Common myeloid progenitor, CD34-positive (primary cell): ENCODE results near the gene ZNF883. TPM values are rescaled to one million over a fixed set of nuclear protein-coding genes. Genes with fewer than 3 reads are reported as not detected.
"Not testable (repeated sequence)": the region's sequence is repeated elsewhere in the genome, so short reads cannot be mapped to it uniquely, and the experiment has no call there.

ENCODE experiments used
- CTCF ChIA-PET: fragments of 350-600 bp; sonication (Branson Sonifier 250); formaldehyde crosslinking; loops from one replicate; lab custom pipeline; 2021; ENCODE audit warnings: antibody characterized with exemption; lab: Charles Lee
- POLR2A ChIA-PET: fragments of 350-600 bp; sonication (Branson Sonifier 250); formaldehyde crosslinking; loops from one replicate; lab custom pipeline; 2021; ENCODE audit warnings: antibody characterized with exemption; lab: Charles Lee
- DNase-seq, 3 donors: peaks; one replicate each; pipeline versions ENCODE4 v3.0.0 to v3.0.0-alpha.2; 2013
- H3K27ac ChIP-seq, 2 experiments: 1 replicate in 1 of 2; 2 replicates in 1 of 2; pipeline ENCODE4 v1.7.0; 2013; ENCODE audit warnings: inconsistent platforms in 2 of 2, low read length in 2 of 2, mild to moderate bottlenecking in 2 of 2, low read depth in 1 of 2, moderate library complexity in 1 of 2; ENCODE audit not compliant: severe bottlenecking in 2 of 2, insufficient read depth in 1 of 2, poor library complexity in 1 of 2
- H3K27me3 ChIP-seq, 5 experiments: replicated peaks in 2 of 5; 1 replicate in 3 of 5; 2 replicates in 2 of 5; pipeline versions ENCODE4 v1.6.1 to v1.7.0; 2013; ENCODE audit warnings: low read length in 4 of 5, mild to moderate bottlenecking in 2 of 5, moderate library complexity in 2 of 5, inconsistent platforms in 1 of 5; ENCODE audit not compliant: insufficient read depth in 5 of 5, control insufficient read depth in 4 of 5
- H3K36me3 ChIP-seq, 4 experiments: 1 replicate in 2 of 4; 2 replicates in 2 of 4; pipeline versions ENCODE4 v1.6.1 to v1.7.0; 2013; ENCODE audit warnings: low read length in 3 of 4, control low read depth in 1 of 4, mild to moderate bottlenecking in 1 of 4; ENCODE audit not compliant: control insufficient read depth in 4 of 4, insufficient read depth in 4 of 4
- H3K4me1 ChIP-seq, 4 experiments: 1 replicate in 3 of 4; 2 replicates in 1 of 4; pipeline versions ENCODE4 v1.6.1 to v1.7.1; 2013; ENCODE audit warnings: low read length in 3 of 4, mild to moderate bottlenecking in 3 of 4, control low read depth in 1 of 4, inconsistent platforms in 1 of 4, moderate library complexity in 1 of 4; ENCODE audit not compliant: control insufficient read depth in 4 of 4, insufficient read depth in 4 of 4; ENCODE audit errors: control extremely low read depth in 1 of 4
- H3K4me3 ChIP-seq, 7 experiments: 1 replicate in 4 of 7; 2 replicates in 3 of 7; pipeline versions ENCODE4 v1.5.1 to v1.7.0; 2013; ENCODE audit warnings: mild to moderate bottlenecking in 7 of 7, low read length in 6 of 7, moderate library complexity in 6 of 7, inconsistent platforms in 2 of 7, low read depth in 2 of 7, control low read depth in 1 of 7; ENCODE audit not compliant: insufficient read depth in 4 of 7, control insufficient read depth in 1 of 7; ENCODE audit errors: extremely low read depth in 1 of 7
- H3K9me3 ChIP-seq, 5 experiments: 1 replicate in 4 of 5; 2 replicates in 1 of 5; pipeline versions ENCODE4 v1.6.1 to v1.7.1; 2013; ENCODE audit warnings: low read length in 4 of 5, mild to moderate bottlenecking in 2 of 5, inconsistent platforms in 1 of 5, low read depth in 1 of 5, moderate library complexity in 1 of 5; ENCODE audit not compliant: control insufficient read depth in 4 of 5, insufficient read depth in 2 of 5; ENCODE audit errors: control extremely low read depth in 1 of 5
- WGBS: methylation state at CpG from one replicate; pipeline ENCODE4 v1.1.5; 2013; ENCODE audit not compliant: insufficient coverage; 5-methylcytosine and 5-hydroxymethylcytosine counted together
- polyA plus RNA-seq: library from polyadenylated mRNA; unstranded; fragments of 120-200 nt; gene quantifications from one replicate; pipeline ENCODE4 v1.2.1, GENCODE V29; 2013

Gene ZNF883
- 2.3 TPM for polyA plus RNA-seq

GRCh38 chr9:113011911-113012381 is at the start of gene ZNF883:
Gene ZNF883 (minus strand): TSS chr9:113012192.
- peak within 1 kb of the TSS in 6 of 7 experiments; percentile 18 to 74 (median 50) for H3K4me3 ChIP-seq
- POLR2A ChIA-PET = no interaction called here

GRCh38 chr9:113061072-113061850 is 49.3 kb upstream of the ZNF883 start:
- H3K36me3 ChIP-seq, H3K4me1 ChIP-seq, CTCF ChIA-PET, POLR2A ChIA-PET, H3K4me3 ChIP-seq, H3K27ac ChIP-seq: not testable (repeated sequence)
- WGBS = 12% methylated on average over 8 of the region's 33 CpGs
- peaks cover 3 to 51% (median 46%) of the 10 kb centered on the region in 5 experiments for H3K9me3 ChIP-seq
- peaks cover 0 to 54% (median 15%) of the 10 kb centered on the region in 5 experiments for H3K27me3 ChIP-seq
- DNase-seq = peak in 1 of 3 donors; percentile 15

More at GRCh38 chr9:113011911-113012381, at the start of gene ZNF883:
- H3K27ac ChIP-seq = no peak within 1 kb of the TSS
- no peaks in the 10 kb centered on the region for H3K36me3 ChIP-seq
- peaks cover 0 to 1% (median 0%) of the 10 kb centered on the region in 4 experiments for H3K4me1 ChIP-seq
- peaks cover 7 to 43% (median 14%) of the 10 kb centered on the region in 5 experiments for H3K9me3 ChIP-seq
- H3K27me3 ChIP-seq = peaks cover 0 to 8% (median 0%) of the 10 kb centered on the region in 5 experiments
- peak; percentile 22 to 76 (median 59) for DNase-seq
- CTCF ChIA-PET = no interaction called here
- 5% methylated on average over 21 of the region's 30 CpGs for WGBS

- H3K4me3 ChIP-seq, H3K4me1 ChIP-seq, DNase-seq, H3K27ac ChIP-seq, CTCF ChIA-PET, H3K36me3 ChIP-seq, POLR2A ChIA-PET: not testable (repeated sequence)
- 5% methylated on average over 11 of the region's 61 CpGs for WGBS
- peaks cover 0 to 60% (median 15%) of the 10 kb centered on the region in 5 experiments for H3K27me3 ChIP-seq
- peaks cover 3 to 64% (median 61%) of the 10 kb centered on the region in 5 experiments for H3K9me3 ChIP-seq
Measured at GRCh38 chr9:113059581-113060284, 47.7 kb upstream of the ZNF883 start.

GRCh38 chr9:113057193-113057592 is 45.2 kb upstream of the ZNF883 start:
- no peak overlapping the region for H3K27ac ChIP-seq
- ChIA-PET POLR2A (no interaction called here), CTCF (no interaction called here)
- peaks cover 0 to 3% (median 0%) of the 10 kb centered on the region in 4 experiments for H3K36me3 ChIP-seq
- H3K4me3 ChIP-seq = peak overlapping the region in 6 of 7 experiments; percentile 70 to 91 (median 79)
- peak in 2 of 3 donors; percentile 29 to 38 for DNase-seq
- 57% methylated on average over 1 of the region's 5 CpGs for WGBS
- H3K27me3 ChIP-seq = peaks cover 0 to 50% (median 15%) of the 10 kb centered on the region in 5 experiments
- peaks cover 14 to 79% (median 62%) of the 10 kb centered on the region in 5 experiments for H3K9me3 ChIP-seq
- peaks cover 0 to 5% (median 0%) of the 10 kb centered on the region in 4 experiments for H3K4me1 ChIP-seq

- DNase-seq = peak; percentile 77 to 84 (median 82)
- Histone ChIP-seq H3K27ac (no peak within 1 kb of the TSS), H3K4me3 (peak within 1 kb of the TSS; percentile 46 to 91 (median 78)), H3K36me3 (peaks cover 0 to 2% (median 0%) of the 10 kb centered on the region in 4 experiments), H3K4me1 (peaks cover 0 to 5% (median 0%) of the 10 kb centered on the region in 4 experiments), H3K27me3 (peaks cover 0 to 46% (median 11%) of the 10 kb centered on the region in 5 experiments), H3K9me3 (peaks cover 14 to 81% (median 60%) of the 10 kb centered on the region in 5 experiments)
- ChIA-PET POLR2A (no interaction called here), CTCF (no interaction called here)
- WGBS = 5% methylated on average over 58 of the region's 62 CpGs
Measured at GRCh38 chr9:113056191-113057106, 44.5 kb upstream of the ZNF883 start, which contains the start of gene ZFP37. Gene ZFP37 (minus strand): TSS chr9:113056724. CDS start chr9:113056688, 36 bp downstream.

- CTCF ChIA-PET = interaction anchor here (1.0 to 1.5 kb wide), 2 partner anchors 9 to 11 kb away, joined by 3 to 4 read pairs; no protein-coding TSS in a partner anchor
- POLR2A ChIA-PET = no interaction called here
- Histone ChIP-seq H3K4me3 (no peak overlapping the region), H3K36me3 (peaks cover 0 to 19% (median 0%) of the 10 kb centered on the region in 4 experiments), H3K9me3 (peaks cover 35 to 86% (median 41%) of the 10 kb centered on the region in 5 experiments), H3K4me1 (no peaks in the 10 kb centered on the region), H3K27ac (no peak overlapping the region), H3K27me3 (no peaks in the 10 kb centered on the region)
- WGBS = 80% methylated on average over 1 of the region's 4 CpGs
- DNase-seq = no peak
Measured at GRCh38 chr9:113042884-113043657, 31.1 kb upstream of the ZNF883 start.
